Fibroblast of skin of right biceps (primary cell): ENCODE data around the gene NLRP9.

Experiments used
- DNase-seq: peaks from one replicate; pipeline ENCODE4 v3.0.0-alpha.2; 2013

NLRP9 gene

GRCh38 chr19:55703790-55704215 lies 34.4 kb downstream of the NLRP9 start:
- peak; percentile 12 for DNase-seq

- DNase-seq: no peak
Measured at GRCh38 chr19:55702131-55702627, 36.0 kb downstream of the NLRP9 start.

DNA sequence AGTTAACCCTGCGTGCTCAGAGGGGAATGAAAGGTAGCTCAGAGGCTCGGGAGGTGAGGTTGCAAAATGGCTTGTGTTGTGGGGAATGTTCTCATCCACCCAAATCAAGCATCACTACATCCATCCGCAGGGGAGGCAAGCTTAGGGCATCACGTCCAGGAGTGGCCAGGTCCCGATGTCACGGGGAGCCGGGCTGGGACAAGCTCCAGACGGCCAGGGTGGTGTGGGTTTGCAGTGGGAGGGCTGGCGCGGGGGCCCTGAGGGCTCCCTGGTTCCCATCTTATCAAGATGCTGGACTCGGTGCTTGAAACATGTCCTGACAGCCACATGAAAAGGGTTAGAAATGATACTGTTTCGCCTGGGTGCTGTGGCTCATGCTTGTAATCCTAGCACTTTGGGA lies 37.4 kb downstream of the NLRP9 start:
- DNase-seq: no peak

DNA sequence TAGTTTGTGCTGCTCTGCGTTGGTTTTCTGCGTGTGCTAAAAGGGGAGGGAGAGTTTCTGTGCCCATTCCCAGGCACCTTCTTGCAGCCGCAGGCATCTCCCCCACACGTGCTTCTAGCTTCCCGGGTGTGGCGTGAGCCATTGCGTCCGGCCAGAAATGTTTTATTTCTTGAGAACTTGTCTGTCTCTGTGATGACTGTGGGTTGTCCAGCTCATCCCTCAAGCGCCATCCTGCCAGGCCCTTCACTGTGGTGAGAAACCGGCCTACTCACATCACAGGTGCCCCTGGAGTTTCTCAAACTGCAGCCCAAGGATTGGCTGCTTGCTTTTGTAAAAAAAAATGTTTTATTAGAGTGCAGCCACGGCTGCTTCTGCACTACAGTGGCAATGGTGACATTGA lies 39.0 kb downstream of the NLRP9 start:
- no peak for DNase-seq

DNA sequence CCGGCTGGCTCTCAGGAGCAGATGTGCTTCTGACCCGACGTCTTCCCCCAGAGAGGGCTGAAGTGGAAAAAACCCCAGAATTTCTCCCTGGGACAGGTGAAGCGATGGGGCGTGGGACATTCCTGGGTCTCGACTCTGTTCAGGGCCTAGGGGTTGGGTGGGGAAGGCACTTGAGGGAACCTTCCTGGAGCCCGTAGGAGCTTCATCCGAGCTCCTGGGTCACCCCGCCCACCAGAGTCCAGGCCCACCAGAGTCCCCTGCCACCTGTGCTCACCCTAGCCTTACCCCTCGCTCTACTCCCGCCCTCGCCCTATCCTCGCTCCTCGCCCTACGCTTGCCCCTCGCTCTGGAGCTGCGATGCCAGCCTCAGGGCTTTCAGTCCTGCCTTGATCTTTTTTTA lies 39.9 kb downstream of the NLRP9 start:
- no peak for DNase-seq

DNA sequence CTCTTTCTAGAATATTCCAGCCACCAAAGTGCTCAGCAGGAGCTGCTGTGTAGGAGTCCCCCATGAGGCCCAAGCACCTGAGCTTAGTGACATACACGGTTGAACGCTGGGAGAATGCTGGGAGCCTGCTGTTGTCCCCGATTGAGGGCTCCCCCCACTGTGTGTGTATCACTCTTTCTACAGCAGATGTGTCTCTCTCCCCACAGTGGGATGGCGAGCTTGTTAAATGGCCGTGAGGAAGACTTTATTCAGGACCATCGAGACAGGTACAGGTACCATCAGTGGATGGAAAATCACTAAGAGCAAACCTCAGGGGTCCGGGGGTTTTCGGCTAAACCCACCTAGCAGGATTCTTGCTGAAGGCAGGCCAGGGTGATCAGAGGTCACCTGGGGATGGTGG lies 40.5 kb downstream of the NLRP9 start:
- DNase-seq: no peak

GRCh38 chr19:55697069-55697440 lies 41.1 kb downstream of the NLRP9 start:
- DNase-seq: no peak

GRCh38 chr19:55696301-55697068 lies 41.7 kb downstream of the NLRP9 start:
- DNase-seq: no peak

- DNase-seq: no peak
Measured at GRCh38 chr19:55695511-55696290, 42.5 kb downstream of the NLRP9 start.

GRCh38 chr19:55694656-55695491 lies 43.3 kb downstream of the NLRP9 start:
- DNase-seq: no peak

DNA sequence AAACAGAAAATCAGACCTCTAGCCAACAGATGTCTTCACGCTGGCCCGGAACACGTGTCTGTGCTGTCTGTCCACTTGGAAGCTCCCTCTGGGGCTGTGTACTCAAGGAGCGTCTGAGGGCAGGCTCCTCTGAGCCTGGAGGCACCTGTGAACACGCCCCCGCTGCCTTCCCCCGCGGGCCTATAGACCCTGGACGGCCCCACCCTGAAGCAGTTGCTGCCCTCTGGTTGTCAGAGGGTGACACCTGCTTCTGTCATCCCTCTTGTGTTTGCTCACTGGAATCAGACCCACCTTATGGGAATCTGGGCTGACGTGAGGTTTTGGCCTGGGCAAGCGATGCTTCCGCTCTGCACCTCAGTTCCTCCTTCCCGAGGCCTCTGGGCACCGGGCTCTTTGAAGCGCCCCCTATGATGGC lies 44.0 kb downstream of the NLRP9 start:
- DNase-seq: no peak

- no peak for DNase-seq
Measured at GRCh38 chr19:55693336-55693974, 44.7 kb downstream of the NLRP9 start.

DNA sequence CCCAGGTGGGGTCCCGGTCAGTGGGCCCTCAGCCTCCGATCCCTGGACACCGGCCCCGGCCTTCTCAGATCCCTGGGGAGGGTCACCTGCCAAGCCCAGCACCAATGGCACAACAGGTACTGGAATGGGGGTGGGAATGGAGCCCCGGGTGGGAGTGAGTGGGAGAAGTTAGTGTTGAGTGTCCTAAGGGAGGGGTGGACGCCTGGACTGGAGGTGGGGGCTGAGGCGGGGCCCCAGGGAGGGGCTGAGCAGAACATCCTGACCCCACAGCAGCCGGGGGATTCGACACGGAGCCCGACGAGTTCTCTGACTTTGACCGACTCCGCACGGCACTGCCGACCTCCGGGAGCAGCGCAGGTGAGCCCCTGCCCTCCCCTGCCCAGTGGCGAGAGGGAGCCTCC lies 45.5 kb downstream of the NLRP9 start:
- no peak for DNase-seq

GRCh38 chr19:55691561-55692481 lies 46.4 kb downstream of the NLRP9 start:
- no peak for DNase-seq

GRCh38 chr19:55690769-55691545 lies 47.2 kb downstream of the NLRP9 start:
- DNase-seq: no peak

DNA sequence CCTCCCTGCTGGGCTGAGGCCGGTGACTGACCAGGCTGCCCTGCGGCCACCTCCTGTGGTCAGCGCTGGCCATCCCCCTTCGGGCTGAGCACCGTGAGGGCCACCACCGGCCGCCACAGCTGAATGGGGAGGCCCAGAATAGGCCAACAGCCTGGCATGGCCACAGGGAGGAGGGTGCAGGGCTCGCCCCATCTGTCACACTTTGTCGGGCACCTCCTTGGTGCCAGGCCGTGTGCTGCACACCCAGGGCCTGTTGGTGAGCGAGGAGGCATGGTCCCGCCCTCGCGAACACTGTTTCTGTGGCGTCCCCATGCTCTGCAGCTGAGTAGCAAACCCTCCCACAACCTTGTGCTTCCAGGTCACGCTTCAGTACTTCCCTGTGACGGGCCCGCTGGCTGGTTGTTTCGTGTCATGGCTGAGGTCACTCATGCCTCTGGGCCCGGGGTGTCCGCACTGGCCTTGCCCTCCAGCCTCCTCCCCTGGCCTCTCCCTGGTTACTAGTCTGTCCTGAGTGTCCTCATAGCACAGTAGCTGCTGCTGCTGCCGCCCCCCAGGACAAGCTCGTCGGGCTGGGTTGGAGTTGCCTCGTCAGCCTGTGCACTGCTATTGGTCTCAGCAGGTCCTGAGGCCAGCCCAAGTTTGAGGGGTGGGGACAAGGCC lies 48.0 kb downstream of the NLRP9 start:
- DNase-seq: no peak

DNA sequence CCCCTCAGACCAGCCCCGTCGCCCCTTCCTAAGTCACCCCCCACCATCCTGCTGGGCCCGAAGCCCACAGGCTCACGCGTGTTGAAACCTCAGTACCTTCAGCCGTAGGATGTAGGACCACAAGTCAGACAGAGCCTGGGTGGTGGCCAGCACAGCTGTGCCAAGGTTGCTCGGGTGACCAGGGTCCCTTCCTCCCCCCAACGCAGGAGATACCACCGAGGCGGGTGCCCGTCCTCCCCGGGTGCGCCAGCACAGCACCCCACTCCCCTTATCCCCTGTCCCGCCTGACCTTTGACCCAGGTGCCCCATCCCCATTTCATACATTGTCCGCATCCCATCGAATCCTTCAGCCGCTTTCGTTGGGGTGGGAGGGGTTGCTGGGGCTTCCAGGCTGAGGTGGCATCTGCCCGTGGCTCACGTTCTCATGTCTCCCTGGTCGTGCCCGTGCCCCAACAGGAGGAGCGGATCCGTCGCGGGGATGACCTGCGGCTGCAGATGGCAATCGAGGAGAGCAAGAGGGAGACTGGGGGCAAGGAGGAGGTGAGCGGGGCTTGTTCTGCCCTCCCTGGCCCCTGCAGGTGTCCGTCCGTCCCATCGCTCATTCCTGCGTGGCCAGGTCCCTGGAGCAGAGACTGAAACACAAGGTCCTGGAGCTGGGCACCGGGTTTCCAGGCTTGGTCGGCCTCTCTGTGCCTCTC lies 48.6 kb downstream of the NLRP9 start:
- no peak for DNase-seq

- DNase-seq: no peak
Measured at GRCh38 chr19:55688422-55689218, 49.6 kb downstream of the NLRP9 start.
